NOMO-1 treated with DMSO at 0.1 percent for 48 hours (cell line): ENCODE results near the gene USF2.

Experiments used
- DNase-seq: peaks from one replicate; lab custom pipeline; 2025; ENCODE audit not compliant: unreplicated experiment; lab: John Stamatoyannopoulos, UW

The USF2 gene

DNA sequence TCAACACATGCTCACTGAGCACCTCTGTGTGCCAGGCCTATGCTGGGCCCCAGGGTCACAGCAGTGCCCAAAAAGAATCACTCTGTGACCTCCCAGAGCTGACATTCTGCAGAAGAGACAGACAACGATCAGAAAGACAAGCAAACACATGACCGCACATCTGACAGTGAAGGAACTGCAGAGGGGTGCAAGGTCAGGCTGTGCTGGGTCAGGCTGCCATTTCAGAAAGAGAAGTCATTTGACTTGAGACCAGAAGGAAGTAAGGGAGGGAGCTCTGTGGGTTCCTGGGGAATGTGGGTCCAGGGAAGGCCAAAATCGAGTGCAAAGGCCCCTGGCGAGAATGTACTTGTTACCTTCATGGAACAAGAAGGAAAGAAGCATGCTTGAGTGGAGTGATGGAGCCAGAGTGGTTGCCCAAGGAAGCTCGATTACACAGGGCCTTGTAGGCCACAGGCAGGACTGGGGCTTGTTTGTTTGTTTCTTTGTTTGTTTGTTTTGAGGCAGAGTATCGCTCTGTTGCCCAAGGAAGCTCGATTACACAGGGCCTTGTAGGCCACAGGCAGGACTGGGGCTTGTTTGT is 48.8 kb downstream of the USF2 start:
- no peak for DNase-seq

GRCh38 chr19:35318679-35319448 is 50.1 kb downstream of the USF2 start:
- peak; percentile 30 for DNase-seq

DNA sequence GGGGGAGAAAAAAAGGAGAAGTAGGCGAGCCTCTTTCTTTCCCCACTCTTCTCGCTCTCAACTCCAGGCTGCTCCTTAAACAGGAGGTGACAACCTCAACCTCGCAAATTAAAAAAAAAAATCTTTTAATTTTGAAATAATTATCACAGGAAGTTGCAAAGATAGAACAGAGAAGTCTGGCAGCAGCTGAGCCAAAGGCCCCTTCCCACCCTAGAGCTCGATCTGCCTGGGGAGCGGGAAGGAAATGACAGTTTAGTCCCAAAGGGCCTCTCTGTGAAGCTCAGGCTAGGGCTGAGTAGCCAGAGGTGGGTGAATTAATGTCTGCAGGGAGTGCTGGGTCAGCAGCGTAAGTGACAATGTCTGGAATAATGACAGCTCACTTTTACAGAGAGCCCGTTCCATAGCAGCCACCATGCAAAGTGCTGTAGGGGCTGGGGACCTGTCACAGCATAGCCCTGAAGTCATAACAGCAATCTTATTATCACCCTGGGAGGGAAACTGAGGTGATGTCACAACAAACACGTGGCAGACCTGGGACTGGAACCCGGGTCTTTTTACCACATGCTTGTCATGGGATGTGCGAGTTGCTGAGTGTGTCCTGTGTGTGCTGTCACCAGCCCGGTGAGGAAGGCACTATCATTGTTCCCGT is 51.4 kb downstream of the USF2 start:
- peak; percentile 72 for DNase-seq

- no peak for DNase-seq
Observed at GRCh38 chr19:35321291-35321690, 52.5 kb downstream of the USF2 start.

DNA sequence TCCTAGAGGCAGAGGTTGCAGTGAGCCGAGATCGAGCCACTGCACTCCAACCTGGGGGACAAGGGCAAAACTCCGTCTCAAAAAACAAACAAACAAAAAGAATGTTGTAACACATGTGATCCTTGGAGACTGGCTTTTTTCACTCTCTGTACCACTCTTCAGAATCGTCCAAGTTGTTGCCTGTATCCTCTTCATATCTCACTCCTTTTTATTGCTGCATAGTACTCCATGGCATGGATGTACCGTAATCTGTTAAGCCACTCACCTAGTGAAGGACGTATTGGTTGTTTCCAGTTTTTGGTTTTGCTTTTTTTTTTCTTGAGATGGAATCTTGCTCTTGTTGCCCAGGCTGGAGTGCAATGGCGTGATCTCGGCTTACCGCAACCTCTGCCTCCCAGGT is 53.3 kb downstream of the USF2 start:
- no peak for DNase-seq

DNA sequence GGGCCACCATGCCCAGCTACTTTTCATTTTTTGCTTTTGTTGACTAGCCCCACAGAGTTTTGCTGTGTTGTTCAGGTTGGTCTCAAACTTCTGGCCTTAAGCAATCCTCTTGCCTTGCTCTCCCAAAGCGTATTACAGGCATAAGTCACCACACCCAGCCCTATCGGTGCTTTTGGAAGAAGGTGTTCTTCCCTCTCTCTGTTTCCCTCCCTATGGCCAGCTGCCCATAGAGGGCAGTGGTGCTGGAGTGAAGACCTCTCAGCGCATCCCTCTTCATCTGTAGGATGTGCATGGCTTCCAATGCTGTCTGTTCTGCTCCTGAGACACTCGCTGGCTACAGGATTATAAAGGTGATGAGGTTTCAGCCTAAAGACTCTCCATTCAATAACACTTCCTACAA is 58.9 kb downstream of the USF2 start:
- DNase-seq: no peak

DNA sequence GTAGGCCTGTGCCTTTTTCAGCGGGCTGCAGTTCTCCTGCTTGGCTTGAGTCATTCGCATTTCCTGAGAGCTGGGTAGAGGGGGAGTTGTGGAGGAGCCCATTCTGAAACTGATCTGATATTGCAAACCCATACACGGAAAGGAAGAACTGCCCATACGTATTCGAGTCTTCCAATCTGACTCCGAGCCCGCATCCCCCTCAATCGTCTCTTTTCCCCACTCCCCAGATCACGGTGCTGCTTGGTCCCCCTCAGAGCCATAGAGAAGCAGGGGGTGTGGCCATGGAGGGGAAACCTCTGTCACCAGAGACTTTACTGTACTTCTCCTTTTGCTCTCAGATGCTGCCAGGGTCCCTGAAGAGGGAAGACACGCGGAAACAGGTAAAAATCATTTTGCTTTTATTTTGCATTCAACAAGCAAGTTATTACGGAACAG is 60.1 kb downstream of the USF2 start, which contains the start of gene CD22:
Gene CD22, plus strand, starts transcription at position 337 of the 435 bp plus-strand sequence. CDS start 2,854 bp downstream, outside the sequence.
- peak; percentile 74 for DNase-seq

GRCh38 chr19:35329323-35329722 is 60.6 kb downstream of the USF2 start:
- no peak for DNase-seq
